ENCODE data around the gene GNAS-AS1.

The GNAS-AS1 gene

GRCh38 chr20:58808271-58809046 lies 42.2 kb downstream of the GNAS-AS1 start:
- no peak for DNase-seq (ENCODE audit: low read depth)

- no peak for DNase-seq (ENCODE audit: low read depth)
Observed at GRCh38 chr20:58807801-58808200, 42.9 kb downstream of the GNAS-AS1 start.

GRCh38 chr20:58803533-58803932 lies 47.2 kb downstream of the GNAS-AS1 start:
- DNase-seq (ENCODE audit: low read depth) = no peak

- DNase-seq (ENCODE audit: low read depth) = no peak
Observed at GRCh38 chr20:58802061-58802460, 48.6 kb downstream of the GNAS-AS1 start.

- no peak for DNase-seq (ENCODE audit: low read depth)
Observed at GRCh38 chr20:58800134-58800871, 50.4 kb downstream of the GNAS-AS1 start.

- DNase-seq (ENCODE audit: low read depth) = no peak
Observed at GRCh38 chr20:58797371-58798338, 53.0 kb downstream of the GNAS-AS1 start.

GRCh38 chr20:58795923-58796245 lies 54.8 kb downstream of the GNAS-AS1 start:
- DNase-seq (ENCODE audit: low read depth) = no peak

GRCh38 chr20:58795181-58795922 lies 55.4 kb downstream of the GNAS-AS1 start:
- DNase-seq (ENCODE audit: low read depth) = no peak

- no peak for DNase-seq (ENCODE audit: low read depth)
Observed at GRCh38 chr20:58794510-58795180, 56.1 kb downstream of the GNAS-AS1 start.

GRCh38 chr20:58793512-58794420 lies 56.9 kb downstream of the GNAS-AS1 start:
- DNase-seq (ENCODE audit: low read depth) = no peak

GRCh38 chr20:58792426-58792825 lies 58.3 kb downstream of the GNAS-AS1 start:
- no peak for DNase-seq (ENCODE audit: low read depth)

- DNase-seq (ENCODE audit: low read depth) = no peak
Observed at GRCh38 chr20:58791286-58791685, 59.4 kb downstream of the GNAS-AS1 start.

GRCh38 chr20:58790454-58790853 lies 60.2 kb downstream of the GNAS-AS1 start:
- no peak for DNase-seq (ENCODE audit: low read depth)

- DNase-seq (ENCODE audit: low read depth) = no peak
Observed at GRCh38 chr20:58788896-58789544, 61.7 kb downstream of the GNAS-AS1 start.

- DNase-seq (ENCODE audit: low read depth) = no peak
Observed at GRCh38 chr20:58787211-58788005, 63.3 kb downstream of the GNAS-AS1 start.

GRCh38 chr20:58784321-58785074 lies 66.2 kb downstream of the GNAS-AS1 start:
- DNase-seq (ENCODE audit: low read depth) = no peak

GRCh38 chr20:58783511-58784011 lies 67.1 kb downstream of the GNAS-AS1 start:
- DNase-seq (ENCODE audit: low read depth) = no peak

GRCh38 chr20:58781138-58781537 lies 69.6 kb downstream of the GNAS-AS1 start:
- DNase-seq (ENCODE audit: low read depth) = no peak
